ENCODE data around the gene KYNU. TPM values are rescaled to one million over a fixed set of nuclear protein-coding genes. Genes with fewer than 3 reads are reported as not detected.
A peak's percentile ranks its signal among the peaks of the same experiment; 100 is the strongest.

KYNU gene
- total and polyA plus RNA-seq, 9 of the 15 experiments (the other 6 are each of a cell fraction or from before 2014, with no cell fraction given), result 2.6 to 11.6 (median 7.2) TPM

GRCh38 chr2:142930835-142931398, 53.5 kb downstream of the KYNU start (continued):
- TF ChIP-seq REST (IDR thresholded peaks at IDR 0.05; ENCODE audit: borderline replicate concordance) (no peak), REST (CRISPR knock-in tag; IDR thresholded peaks at IDR 0.05; ENCODE audit: low read depth) (no peak), EP400 (IDR thresholded peaks at IDR 0.05) (peak; percentile 69), BRCA1 (IDR thresholded peaks at IDR 0.05) (no peak), BRCA1 (CRISPR knock-in tag; IDR thresholded peaks at IDR 0.05) (no peak), ELF2 (CRISPR knock-in tag; IDR thresholded peaks at IDR 0.05) (peak; percentile 95), ZNF639 (CRISPR knock-in tag; conservative IDR thresholded peaks at IDR 0.05 in 1 of 2, IDR thresholded peaks at IDR 0.05 in 1 of 2) (peak in 1 of 2 experiments; percentile 83; a peak in 2 of 4 replicates), MTA1 (IDR thresholded peaks at IDR 0.05; ENCODE audit: borderline replicate concordance) (peak; percentile 97), ZNF395 (CRISPR knock-in tag; IDR thresholded peaks at IDR 0.05) (peak; percentile 44; the same call in 1 of the 2 replicates), ZNF311 (CRISPR knock-in tag; IDR thresholded peaks at IDR 0.05) (no peak), DDX20 (tag; IDR thresholded peaks at IDR 0.05; ENCODE audit: low read depth) (no peak), ZNF282 (CRISPR knock-in tag; IDR thresholded peaks at IDR 0.05) (no peak), CREB1 (IDR thresholded peaks at IDR 0.05) (peak; percentile 93), CREB1 (CRISPR knock-in tag; IDR thresholded peaks at IDR 0.05) (peak; percentile 97), MAX (CRISPR knock-in tag; IDR thresholded peaks at IDR 0.05) (peak; percentile 63), RNF2 (IDR thresholded peaks at IDR 0.05) (no peak), BACH1 (tag; IDR thresholded peaks at IDR 0.05) (peak; percentile 83; the same call in 1 of the 2 replicates), ZNF197 (CRISPR knock-in tag; IDR thresholded peaks at IDR 0.05; ENCODE audit: low read depth) (no peak), LARP7 (IDR thresholded peaks at IDR 0.05) (no peak)

Data from K562 (cell line).